PC-9 (cell line): ENCODE measurements around the gene KCNN3.

Experiments used
- CTCF ChIP-seq: fragments of 200-600 bp; sonication (generic); conservative IDR thresholded peaks from 2 replicates; pipeline ENCODE4 v1.6.1; 2017; ENCODE audit warnings: mixed run types, antibody characterized with exemption, mild to moderate bottlenecking, moderate library complexity
- EZH2 ChIP-seq: fragments of 200-600 bp; sonication (generic); IDR thresholded peaks from 2 replicates; pipeline ENCODE4 v1.8.0; 2017; ENCODE audit warnings: antibody characterized with exemption, low read depth

GRCh38 chr1:154870734-154871133 lies 653 bp upstream of the KCNN3 start:
- TF ChIP-seq CTCF (no peak), EZH2 (no peak)
